HG03575 (cell line): ENCODE results near the gene SUN2.

Experiments used
- ATAC-seq: cut with Tn5 transposase; IDR thresholded peaks from one replicate; pipeline ENCODE4 v1.9.1; 2021; ENCODE audit not compliant: unreplicated experiment, insufficient number of reproducible peaks, low FRiP score; ENCODE audit errors: extremely low read depth

SUN2 gene

DNA sequence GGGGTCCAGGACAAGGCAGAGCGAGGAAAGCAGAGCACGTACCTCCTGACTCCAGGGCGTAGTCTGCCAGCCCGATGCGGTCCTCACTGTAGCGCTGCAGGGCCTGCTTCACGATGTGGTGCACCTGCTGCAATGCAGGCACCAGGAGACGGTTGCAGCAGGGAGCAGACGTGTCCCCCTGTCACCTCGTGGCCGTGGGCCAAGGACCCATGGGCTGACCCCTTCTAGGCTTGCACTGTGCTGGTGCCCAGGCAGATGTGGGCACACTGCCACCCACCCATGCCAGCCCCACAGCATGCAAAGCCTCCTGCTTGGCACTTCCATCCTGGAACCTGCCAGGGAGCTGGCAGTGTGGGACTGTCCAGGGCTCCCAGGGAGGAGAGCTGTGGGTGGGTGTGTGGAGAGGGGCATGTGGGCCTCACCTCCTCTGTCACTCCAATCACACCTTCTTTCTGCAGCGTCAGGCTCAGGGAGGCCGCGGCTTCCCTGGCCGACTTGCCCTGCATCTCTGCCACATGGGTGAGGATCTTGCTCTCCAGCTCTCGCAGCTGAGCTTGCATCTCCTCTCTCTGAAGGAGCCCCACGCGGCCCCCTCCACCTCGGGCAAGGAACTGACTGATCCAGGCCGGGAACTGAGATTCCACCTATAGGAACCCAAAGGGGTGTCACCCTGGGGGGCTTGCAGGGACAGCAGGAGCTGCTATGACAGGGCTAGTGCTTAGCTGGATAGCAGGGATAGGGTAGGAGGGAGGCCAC, 16.3 kb downstream of the SUN2 start:
- ATAC-seq: no peak

DNA sequence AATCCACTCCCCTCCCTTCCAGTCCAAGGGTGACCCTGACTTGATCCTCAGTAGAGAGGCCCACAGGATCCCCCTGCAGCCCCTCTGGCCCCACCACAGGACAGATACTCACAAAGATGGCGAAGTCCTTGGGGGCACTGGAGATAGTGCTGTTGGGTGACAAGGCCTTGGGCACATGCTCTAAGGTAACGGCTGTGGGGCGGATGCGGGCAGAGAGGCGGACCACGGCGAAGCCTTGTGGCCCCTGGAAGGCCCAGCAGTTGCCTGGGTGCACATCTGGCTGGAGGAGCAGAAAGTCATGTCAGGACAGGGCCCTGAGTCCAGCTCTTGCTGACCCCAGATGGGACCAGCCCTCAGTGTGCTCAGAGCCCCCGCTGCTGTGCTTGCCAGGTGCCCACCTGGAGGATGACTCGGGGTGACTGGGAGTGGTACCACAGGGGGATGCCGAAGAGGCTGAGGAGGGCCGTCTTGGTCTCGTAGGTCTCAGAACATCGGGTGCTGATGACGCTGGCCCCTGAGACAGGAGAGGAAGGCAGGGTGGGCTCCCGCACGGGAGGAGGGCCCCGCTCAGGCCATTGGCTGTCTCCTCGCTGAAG, 17.2 kb downstream of the SUN2 start:
- no peak for ATAC-seq

DNA sequence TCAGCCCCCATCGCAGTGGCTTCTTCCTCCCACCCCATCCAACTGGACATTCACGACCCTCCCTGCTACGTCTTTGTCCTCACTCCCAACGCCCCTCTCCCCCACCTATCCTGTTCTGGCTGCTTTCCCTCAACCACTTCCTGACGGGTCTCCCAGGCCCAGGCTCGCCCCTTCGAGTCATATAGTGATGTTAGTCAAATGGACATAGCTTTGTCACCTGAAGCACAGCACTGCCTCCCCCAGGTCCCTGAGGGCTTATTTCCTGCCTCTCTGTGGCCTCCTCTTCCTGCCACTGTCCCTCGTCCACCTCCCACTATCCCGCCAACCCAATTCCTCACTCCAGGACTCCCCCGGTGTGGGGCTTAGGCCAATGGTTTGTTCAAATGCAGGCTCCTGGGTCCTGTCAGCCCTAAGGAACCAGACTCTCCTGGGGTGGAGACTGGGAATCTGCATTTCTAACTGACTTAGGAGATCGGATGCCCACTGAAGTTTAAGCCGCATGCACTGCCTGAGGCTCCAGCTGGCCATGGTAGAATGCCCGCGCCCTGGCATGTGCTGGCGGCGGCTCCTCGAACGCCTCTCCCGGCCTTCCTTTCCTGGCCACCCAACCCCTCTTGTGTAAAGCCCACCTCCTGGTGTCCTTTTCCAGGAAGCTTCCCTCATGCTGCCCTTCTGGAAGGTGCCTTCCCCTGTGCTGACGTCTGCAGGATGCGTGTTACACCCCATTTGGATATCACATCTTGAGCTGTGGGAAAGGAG, 18.3 kb downstream of the SUN2 start:
- no peak for ATAC-seq

DNA sequence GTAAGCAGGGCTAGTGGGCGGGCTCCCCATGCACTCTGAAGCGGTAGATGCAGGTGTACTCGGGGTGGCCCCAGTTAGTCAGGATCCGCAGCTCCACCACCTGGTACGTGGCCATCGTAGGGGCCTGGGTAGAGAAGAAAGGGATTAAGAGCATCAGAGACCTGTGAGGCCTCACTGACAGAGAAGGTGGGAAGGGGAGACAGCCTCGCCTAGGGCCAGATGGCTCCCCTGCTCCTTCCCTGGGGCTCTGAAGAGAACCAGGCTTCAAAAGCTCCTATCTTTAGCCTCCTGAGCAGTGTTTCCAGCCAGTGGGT, 19.6 kb downstream of the SUN2 start:
- ATAC-seq: no peak

DNA sequence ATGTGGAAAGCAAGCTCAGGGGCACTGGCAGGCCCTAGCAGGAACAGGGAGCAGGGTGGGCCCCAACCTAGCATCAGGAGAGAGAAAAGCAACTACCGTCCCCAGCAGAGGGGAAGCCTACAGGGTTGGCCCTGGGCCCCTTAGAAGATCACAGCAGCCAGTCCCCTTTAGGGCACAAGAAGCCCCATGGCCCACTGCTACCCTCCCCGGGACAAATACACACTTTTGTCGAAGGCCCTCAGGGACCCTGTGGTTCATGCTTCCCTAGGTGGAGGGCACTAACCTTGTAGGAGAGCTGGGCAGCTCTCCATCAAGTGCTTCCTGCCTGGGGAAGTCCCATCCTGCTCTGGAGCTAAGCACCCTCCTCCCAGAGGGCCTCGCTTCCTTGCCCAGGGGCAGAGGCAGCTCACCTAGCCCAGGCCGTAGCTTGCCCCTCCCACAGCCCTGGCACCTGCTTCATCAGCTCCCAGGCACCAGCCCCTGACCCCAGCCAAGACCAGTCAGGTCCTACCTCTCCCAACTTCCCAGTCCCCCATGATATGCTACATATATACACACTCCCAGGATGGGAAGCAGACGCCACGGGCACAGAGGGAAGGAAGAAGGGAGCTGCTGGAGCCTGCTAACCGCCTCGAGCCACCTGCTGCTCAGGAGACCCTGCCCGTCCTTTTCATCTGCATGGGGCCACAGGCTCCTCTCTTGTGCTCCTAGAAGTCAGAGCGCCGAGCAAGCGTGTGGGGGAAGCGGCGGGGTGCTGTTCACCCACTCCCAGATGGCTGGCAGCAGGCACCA, 20.1 kb downstream of the SUN2 start:
- no peak for ATAC-seq

DNA sequence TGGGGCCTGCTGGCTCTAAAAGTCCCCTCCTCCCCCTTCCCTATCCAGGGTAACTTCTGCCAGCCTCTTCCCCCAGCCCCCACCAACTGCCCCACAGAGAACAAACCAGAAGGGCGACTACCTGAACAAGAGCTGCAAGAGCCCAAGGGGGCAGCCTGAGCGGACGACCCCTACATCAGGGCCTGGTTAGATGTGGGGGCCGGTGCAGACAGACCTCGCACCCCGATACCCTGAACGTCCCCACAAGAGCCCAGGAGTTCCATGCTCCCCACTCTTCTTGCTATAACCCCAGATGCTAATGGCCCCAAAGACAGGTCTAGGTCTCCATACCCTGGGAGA, 20.7 kb downstream of the SUN2 start:
- no peak for ATAC-seq

DNA sequence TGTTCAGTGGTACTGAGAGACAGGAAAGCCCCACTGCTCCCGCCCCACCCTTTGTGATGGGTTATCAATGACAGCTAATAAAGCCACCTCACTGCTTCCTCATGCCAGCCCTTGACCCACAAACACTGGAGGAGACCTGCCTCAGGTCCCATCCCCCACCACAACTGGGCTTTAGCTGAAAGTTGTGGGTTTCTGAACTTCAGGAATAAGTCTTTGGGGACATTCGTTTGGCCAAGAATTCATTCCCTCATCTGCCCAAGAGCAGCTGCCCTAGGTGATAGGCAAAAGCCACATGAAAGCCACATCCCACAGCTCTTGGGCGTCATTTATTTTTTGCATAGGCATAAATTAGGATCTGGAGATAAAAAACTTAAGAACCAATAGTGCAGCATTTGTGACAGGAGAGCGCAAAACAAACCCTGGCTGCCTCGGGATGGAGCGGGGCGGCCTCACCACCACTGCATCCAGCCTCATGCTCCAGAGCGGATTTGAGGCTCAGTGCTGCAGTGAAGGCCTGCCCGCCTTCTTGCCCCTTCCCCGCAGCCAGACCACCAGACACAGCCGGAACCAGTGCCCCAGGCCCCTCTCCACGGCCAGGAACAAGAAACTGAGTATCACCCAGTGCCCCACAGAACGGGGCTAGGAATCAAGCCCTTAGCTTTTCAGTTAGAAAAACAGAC, 21.2 kb downstream of the SUN2 start:
- no peak for ATAC-seq

DNA sequence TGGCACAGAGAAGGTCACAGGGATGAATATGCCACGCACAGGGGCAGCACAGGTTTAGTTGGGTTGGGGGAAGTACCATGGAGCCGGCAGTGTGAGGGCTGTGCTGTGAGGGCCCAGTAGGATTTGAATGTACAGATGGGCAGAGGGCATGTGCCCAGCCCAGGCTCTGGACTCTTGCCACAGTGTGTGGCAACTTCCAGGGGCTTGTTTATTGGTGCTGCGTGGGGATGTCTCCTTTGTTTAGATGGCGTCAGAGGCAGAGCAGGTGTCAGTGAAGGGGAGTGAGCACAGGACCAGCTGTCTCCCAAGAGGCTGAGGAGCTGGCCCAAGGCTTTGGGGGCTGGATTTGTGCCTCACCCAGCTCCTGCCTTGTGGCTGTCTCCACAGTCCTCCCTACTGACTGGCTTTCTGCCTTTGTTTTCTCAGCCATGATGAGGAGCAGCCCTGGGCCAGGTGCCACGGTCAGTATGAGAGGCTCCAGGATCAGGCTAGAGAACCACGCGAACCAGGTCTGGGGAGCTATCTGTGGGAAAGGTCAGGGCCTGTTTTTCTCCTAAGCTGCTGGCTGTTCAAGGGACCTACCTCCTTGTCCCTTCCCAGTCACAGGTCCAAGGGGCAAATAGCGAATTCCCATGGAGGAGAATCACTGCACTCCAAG, 21.9 kb downstream of the SUN2 start:
- no peak for ATAC-seq

DNA sequence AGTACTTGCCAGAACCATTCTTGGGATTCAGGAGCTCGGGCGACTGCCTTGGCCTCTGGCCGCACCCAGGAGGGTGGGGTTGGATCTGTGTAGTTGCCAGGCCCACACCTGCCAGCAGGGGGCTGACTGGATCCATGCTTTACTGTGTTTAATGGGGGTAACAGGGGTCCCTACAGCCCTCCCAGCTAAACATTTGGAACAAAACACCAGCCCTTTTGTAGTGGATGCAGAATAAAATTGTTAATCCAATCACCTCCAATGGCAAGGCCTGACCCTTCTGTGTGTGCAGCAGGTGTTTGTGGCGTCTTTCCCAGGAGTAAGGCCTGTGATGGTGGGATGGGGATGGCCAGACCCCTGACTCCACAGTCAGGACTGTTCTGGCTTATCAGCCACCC, 22.5 kb downstream of the SUN2 start:
- no peak for ATAC-seq

DNA sequence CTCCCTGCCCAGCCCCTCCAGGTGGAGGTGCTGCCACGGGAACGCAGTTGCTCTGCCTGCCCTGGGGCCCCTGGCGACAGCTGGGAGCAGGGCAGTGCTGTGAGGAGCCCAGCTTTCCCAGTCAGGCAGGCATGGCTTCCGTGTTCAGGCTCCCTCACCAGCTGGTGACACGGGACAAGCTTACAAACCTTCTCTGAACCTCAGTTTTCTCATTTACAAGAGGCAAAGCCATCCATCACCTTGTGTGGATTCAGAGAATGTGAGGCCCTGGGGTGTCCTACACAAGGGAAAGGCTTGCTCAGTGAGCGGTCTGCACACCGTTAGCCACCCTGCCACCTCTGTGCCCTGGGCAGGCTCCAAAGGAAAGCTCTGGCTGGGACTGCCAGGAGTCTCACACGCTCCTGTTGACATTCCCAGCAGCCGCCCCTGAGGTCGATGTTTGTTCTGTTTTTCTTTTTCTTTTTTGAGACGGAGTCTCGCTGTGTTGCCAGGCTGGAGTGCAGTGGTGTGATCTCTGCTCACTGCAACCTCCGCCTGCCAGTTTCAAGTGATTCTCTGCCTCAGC, 23.5 kb downstream of the SUN2 start:
- ATAC-seq: no peak

DNA sequence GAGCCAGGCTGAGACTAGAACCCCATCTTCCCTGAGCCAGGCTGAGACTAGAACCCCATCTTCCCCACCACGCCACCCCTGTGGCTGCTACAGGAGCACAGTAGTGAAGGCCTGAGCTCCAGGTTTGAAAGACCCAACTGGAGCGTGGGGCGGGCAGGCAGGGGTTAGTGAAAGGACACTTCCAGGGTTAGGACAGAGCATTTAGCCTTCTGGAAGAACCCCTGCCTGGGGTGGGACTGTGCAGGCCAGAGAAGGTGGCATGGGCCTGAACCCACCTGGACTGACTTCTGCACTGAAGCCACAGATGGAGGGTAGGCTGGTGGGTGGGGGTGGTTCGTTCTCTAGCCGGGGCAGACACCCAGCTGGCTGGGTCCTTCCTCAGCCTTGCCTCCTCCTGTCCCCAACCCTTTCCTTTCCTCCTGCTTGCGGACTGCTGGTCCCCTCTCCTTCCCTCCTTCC, 24.1 kb downstream of the SUN2 start:
- ATAC-seq: no peak

DNA sequence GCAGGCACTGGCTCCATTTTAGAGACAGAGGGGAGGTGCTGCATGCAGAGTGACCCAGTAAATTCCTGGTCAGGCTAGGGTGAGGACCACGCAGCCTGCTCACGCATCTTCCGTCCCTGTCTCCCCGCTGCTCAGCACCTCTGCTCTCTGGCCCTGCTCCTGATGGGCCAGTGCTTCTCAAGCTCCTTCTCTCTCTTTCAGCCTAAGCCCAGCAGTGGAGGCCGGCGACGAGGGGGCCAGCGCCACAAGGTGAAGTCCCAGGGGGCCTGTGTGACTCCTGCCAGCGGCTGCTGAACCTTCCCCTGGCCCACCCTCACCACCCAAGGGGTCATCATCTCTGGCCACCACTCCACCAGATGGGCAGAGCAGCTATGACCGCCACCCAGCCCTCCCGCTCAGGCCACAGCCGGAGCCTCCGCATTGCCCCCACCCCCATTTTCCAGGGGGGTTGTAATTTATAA, 25.4 kb downstream of the SUN2 start:
- ATAC-seq: no peak

DNA sequence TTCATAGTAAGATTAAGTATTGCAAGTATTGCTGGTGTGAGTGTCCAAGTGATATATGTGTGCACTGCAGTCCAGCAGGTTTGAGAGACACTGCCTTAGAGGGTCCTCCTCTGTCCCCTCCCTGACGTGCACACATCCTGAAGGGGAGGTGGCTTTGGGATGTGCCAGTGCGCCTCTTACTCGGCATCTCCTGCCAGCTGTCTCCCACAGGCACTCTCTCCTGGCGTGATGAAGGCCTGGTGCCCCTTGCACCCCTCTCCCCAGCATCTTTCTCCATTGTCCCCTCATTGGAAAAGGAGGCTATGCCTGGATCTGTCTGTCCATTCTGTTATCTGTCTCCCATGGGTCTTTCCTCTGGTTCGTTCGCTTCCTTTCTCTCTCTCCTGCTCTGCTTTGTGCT, 25.9 kb downstream of the SUN2 start:
- no peak for ATAC-seq

DNA sequence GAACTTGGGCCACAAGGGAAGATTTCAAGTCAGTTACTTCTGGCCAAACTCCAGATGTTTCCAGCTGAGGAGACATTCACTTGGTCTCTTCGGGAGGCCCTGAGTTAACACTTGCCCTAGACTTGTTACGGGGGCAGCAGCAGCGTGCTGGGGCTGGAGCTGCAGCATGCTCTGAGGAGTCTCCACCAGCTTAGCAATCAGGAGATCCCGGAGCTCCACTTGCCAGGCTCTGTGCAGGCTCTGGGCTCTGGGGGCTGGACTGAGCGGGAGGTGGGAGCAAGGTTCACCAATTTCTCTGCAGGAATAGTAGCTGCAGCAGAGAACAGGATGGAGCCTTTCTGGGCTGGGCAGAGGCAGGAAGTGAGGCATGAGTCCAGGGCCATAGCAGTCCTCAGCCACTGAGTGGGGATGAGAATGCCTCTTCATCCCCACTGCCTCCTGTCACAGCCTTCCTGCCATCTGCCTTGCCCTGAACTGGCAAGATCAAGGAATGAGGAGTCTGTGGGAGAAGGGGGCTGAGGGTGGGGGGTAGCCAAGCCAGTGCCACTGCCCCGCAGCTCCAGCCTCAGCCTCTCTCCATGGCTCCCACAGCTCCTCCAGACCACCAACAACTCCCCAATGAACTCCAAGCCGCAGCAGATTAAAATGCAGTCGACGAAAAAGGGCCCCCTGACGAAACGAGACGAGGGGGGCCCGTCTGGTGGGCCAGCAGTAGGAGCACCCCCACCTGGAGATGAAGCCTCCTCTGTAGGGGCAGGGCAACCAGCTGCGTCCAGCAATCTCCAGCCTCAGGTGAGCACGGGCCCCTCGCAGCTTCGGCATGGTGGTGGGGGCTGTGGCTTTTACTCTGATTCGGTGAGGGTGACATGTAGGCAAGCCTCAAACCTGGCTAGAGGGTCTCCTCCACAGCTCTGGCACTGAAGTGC, 26.7 kb downstream of the SUN2 start:
- ATAC-seq: no peak

DNA sequence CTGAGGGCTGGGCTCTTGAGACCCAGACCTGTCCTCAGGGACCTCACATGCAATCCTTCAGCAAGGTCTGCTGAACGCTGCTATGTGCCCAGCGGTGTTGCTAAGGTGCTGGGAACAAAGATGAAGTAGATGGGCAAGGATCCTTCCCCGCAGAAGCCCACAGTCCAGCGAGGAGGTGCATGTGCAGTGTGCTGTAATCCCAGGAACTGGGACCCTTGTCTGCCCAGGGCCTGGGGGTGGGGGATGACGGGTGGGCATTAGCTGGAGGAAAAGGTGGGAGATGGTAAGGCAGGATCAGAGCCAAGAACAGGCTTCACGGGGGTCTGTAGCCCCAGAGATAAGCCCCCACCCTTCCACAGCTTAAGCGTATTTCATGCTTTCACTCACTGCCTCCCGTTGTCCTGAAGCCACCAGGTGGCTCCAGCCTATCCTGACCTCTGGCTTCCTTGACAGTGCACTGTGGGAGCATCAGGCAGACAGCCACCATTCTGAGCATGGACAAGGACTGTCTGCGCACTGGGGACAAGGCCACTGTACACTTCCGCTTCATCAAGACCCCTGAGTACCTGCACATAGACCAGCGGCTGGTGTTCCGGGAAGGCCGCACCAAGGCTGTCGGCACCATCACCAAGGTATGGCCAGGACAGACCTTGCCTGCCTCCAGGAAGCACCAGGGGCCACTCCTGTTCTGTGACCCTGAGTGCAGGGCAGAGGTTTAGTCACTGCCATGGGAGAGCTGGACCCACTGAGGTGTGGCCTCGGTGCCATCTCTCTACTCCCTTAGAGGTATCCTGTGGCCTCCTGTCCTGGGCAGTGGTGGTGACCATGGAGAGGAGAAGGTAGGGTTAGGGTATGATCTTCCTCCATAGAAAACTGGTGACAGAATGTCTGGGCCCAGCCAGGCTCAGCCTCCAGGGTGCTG, 28.0 kb downstream of the SUN2 start:
- no peak for ATAC-seq

DNA sequence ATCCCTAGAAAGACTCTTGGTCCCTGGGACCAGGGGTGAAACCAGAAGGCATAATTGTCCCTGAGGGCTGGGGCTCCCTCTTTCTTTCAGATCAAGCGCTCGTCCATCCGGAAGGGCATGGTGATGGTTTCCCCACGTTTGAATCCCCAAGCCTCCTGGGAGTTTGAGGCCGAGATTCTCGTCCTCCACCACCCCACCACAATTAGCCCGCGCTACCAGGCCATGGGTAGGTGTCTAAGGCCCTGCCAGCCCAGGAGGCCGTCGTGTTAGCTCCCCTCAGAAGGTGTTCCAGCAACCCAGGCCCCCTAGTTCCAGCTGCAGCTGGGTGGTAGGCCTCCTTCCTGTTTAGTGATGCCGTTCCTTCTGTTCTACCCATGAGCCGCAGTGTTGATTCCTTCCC, 28.7 kb downstream of the SUN2 start:
- ATAC-seq: no peak
